Measurements from ENCODE around the gene SPTSSA.
A peak's percentile ranks its signal among the peaks of the same experiment; 100 is the strongest.
"Not testable (repeated sequence)": the region's sequence is repeated elsewhere in the genome, so short reads cannot be mapped to it uniquely, and the experiment has no call there.

SPTSSA gene

DNA sequence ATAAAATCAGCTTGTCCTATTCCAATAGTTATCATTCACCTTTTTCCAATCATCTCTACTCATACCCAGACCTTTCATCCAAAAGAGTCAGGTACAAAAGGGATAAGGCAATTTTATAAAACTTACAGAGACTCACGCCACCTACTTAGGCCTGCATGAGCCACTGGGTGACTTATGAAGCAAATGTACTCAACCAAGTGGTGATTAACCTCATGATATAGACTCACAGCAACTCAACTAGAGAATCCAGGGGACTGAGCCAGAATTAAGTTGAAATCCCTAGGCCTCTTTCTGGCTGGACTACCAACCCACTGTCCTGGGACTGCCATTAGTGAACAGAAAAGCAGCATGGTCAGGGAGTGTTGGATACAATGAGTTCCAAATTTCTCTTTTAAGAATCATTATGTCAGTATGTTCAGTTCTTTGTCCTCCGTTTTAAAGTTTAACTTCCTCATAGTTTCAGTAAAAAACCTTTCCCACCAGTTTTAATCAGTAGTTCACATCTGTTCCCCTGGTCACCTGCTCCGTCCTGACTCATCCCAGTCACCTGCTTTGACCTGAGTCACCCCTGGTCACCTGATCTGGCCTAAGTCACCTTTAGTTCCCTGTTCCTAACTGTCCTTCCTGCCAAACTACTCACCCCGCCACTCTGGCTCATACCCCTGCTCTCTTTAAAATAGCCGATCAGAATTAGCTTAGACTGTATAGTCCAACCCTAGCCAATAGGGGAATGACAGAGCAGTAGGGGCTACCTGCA is 36.8 kb downstream of the SPTSSA start:
- no peak for DNase-seq

- no peak for DNase-seq
Observed at GRCh38 chr14:34424488-34424887, 37.6 kb downstream of the SPTSSA start.

DNA sequence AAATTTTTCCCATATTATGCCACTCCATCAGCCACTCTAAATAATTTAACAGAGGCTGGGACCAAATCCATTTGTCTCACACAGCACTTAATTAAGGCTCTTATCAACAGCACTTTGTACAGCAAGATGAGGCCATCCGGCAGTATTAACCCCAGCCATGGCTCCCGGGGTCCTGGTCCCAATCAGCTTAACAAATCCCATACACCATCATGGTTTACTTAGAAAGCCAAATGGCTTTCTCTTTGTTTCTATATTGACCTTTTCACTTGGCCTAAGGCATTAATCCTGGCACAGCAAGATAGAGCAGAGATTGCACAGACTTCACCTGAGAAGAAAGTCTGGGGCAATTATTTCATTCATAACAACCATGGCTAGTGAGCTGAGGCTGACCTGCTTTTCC is 38.6 kb downstream of the SPTSSA start:
- DNase-seq, result no peak

DNA sequence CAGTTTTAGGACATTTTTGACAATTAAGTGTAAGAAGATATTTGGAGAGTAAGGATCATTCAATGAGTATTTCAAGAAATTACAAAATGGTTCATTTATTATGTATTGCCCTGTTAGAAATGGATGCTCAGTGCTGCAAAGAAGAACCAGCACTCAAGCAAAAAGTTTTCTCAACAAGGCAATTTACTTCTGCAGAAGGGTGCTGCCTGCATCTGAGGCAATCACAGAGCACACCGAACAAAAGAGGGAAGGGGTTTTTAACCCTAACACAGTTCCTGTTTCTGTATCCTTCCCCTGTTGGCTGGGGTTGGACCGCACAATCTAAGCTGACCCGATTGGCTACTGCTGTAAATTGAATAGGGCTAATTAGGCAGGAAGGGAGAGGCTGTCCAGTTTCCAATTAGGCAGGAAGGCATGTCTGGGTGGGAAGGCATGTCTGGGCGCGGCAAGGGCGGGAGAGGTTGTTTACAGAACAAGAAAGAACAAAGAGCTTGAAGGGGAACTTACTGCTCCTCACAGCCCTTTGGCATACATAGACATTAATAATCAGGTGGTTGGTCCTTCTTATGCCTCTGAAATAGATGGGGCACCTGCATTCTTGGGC is 41.4 kb downstream of the SPTSSA start:
- peak; percentile 1 for DNase-seq

- no peak for DNase-seq
Observed at GRCh38 chr14:34409721-34410120, 52.3 kb downstream of the SPTSSA start.

GRCh38 chr14:34407951-34408350 is 54.1 kb downstream of the SPTSSA start:
- DNase-seq, result no peak

GRCh38 chr14:34404416-34404815 is 57.6 kb downstream of the SPTSSA start:
- DNase-seq, result no peak

- no peak for DNase-seq
Observed at GRCh38 chr14:34403646-34404045, 58.4 kb downstream of the SPTSSA start.

DNA sequence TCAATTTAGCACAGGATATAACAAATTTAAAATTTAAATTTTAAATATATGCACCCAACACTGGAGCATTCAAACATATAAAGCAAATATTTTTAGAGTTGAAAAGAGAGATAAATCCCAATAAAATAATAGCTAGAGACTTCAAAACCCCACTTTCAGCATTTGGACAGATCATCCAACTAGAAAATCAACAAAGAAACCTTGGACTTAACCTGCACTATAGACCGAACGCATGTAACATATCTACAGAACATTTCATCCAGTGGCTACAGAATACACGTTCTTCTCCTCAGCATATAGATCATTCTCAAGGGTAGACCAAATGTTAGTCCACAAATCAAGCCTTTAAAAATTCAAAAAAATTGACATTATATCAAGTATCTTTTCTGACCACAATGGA is 64.0 kb downstream of the SPTSSA start:
- DNase-seq, result no peak

DNA sequence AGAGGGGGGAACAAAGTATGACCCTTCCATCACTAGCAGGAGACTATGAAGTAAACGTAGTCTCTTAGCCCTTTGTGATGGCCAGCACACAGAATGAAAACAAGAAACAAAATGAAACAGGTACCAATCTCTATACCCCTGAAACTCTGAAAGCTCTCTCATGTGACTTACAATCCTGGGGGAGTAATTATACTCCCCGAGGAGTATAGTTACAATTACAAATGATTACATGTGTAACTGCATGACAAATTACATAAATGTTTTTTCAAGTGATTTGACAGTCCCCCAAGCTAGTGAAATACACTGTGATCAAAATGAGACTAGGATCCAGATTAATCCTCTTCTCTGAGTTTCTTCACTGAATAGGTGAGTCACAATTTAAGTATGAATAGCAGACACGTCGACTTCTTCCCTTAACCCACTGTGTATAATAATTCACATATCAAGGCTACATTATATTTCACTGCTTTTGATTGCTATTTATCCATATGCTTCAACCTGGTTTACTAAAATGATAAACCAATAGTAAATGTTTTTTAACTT is 74.0 kb downstream of the SPTSSA start:
- peak; percentile 3 for DNase-seq

DNA sequence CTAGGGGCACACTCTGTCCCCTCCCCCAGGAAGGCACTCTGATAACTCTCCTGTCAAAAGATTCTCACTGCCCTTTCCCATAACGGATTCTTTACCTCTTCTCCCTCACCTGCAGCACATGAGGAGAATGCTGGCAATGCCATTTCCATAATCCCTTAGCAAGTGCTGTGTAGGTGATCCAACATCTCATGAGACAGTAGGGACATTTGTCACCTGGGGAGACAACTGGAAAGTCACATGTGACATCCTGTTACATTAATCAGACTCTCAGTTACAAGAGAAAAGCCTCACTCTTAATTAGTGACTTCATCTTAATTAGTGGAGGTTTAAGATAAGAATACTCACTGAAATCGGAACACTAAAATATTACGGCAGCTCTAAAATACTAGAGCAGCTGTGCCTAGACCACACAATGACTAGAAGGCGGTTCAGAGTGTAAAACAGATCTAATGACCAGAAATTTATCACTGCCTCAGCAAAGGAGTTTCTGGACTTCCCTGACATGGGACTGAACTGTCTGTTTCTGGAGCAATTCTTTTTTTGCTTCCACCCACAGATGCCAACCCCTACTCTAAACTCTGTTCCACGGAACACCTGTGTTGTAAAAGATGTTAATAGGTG is 75.1 kb downstream of the SPTSSA start:
- DNase-seq, result no peak

DNA sequence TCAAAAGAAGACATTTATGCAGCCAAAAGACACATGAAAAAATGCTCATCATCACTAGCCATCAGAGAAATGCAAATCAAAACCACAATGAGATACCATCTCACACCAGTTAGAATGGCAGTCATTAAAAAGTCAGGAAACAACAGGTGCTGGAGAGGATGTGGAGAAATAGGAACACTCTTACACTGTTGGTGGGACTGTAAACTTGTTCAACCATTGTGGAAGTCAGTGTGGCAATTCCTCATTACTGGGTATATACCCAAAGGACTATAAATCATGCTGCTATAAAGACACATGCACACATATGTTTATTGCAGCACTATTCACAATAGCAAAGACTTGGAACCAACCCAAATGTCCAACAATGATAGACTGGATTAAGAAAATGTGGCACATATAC is 76.2 kb downstream of the SPTSSA start:
- not testable (repeated sequence) for DNase-seq

DNA sequence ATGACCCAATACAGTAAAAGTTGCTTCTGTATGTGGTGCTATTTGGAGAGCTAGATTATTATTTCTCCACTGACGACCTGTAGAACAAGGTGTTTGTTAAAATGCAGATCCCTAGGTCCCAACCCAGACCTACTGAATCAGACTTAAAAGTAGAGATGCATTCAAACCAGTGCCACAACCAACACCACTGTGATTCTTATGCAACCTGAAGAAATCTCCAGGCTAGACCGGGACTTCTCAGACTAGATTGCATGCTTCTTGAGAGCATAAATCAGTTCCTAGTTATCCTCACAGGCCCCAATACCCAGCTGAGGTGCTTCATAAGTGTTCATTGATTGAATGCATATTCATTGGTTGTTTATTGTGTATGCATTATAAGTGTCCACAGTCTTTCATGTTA is 78.2 kb downstream of the SPTSSA start:
- DNase-seq, result no peak
